Mesendoderm (in vitro differentiated cells): ENCODE data around the gene CHP2. TPM values are rescaled to one million over a fixed set of nuclear protein-coding genes. Genes with fewer than 3 reads are reported as not detected.

Source experiments
- DNase-seq: peaks from one replicate; pipeline ENCODE4 v3.0.0; 2013
- H2AK5ac ChIP-seq: 2 replicates; pipeline ENCODE4 v1.6.1; 2013; ENCODE audit warnings: low read length, inconsistent platforms
- H2BK120ac ChIP-seq: 2 replicates; pipeline ENCODE4 v1.6.1; 2013; ENCODE audit warnings: low read depth, mild to moderate bottlenecking, low read length, moderate library complexity, mixed read lengths
- H2BK15ac ChIP-seq: replicated peaks from 2 replicates; pipeline ENCODE4 v1.6.1; 2013; ENCODE audit warnings: low read depth, mild to moderate bottlenecking, moderate library complexity
- H2BK5ac ChIP-seq: 2 replicates; pipeline ENCODE4 v1.6.1; 2013; ENCODE audit warnings: low read length, inconsistent platforms
- H3K18ac ChIP-seq: 2 replicates; pipeline ENCODE4 v1.6.1; 2013; ENCODE audit warnings: mild to moderate bottlenecking, low read length, mixed read lengths
- H3K23ac ChIP-seq: one replicate; pipeline ENCODE4 v1.6.1; 2013; ENCODE audit warnings: low read length
- H3K27ac ChIP-seq: 2 replicates; pipeline ENCODE4 v1.5.1; 2013; ENCODE audit warnings: low read depth, mild to moderate bottlenecking, inconsistent platforms, low read length, moderate library complexity
- H3K27me3 ChIP-seq: 2 replicates; pipeline ENCODE4 v1.6.1; 2013; ENCODE audit warnings: low read length, control low read depth, mild to moderate bottlenecking, inconsistent platforms; ENCODE audit not compliant: insufficient read depth, poor library complexity
- H3K36me3 ChIP-seq: 2 replicates; pipeline ENCODE4 v1.6.1; 2013; ENCODE audit warnings: low read length, inconsistent platforms; ENCODE audit not compliant: control insufficient read depth, insufficient read depth
- H3K4ac ChIP-seq: one replicate; pipeline ENCODE4 v1.6.1; 2013; ENCODE audit warnings: low read depth, mild to moderate bottlenecking, low read length, moderate library complexity
- H3K4me1 ChIP-seq: 2 replicates; pipeline ENCODE4 v1.6.1; 2013; ENCODE audit warnings: low read depth, low read length, inconsistent platforms; ENCODE audit not compliant: control insufficient read depth
- H3K4me2 ChIP-seq: 2 replicates; pipeline ENCODE4 v1.6.1; 2013; ENCODE audit warnings: low read length
- H3K4me3 ChIP-seq: 2 replicates; pipeline ENCODE4 v1.5.1; 2013; ENCODE audit warnings: mild to moderate bottlenecking, low read length
- H3K56ac ChIP-seq: one replicate; pipeline ENCODE4 v1.6.1; 2013; ENCODE audit warnings: low read length
- H3K79me1 ChIP-seq: 2 replicates; pipeline ENCODE4 v1.6.1; 2013; ENCODE audit warnings: low read length, inconsistent platforms
- H3K79me2 ChIP-seq: 2 replicates; pipeline ENCODE4 v1.6.1; 2013; ENCODE audit warnings: mild to moderate bottlenecking, low read length; ENCODE audit not compliant: control insufficient read depth, insufficient read depth
- H3K9ac ChIP-seq: 2 replicates; pipeline ENCODE4 v1.6.1; 2013; ENCODE audit warnings: low read length, inconsistent platforms
- H4K5ac ChIP-seq: one replicate; pipeline ENCODE4 v1.6.1; 2013; ENCODE audit warnings: low read length
- H4K8ac ChIP-seq: one replicate; pipeline ENCODE4 v1.6.1; 2013; ENCODE audit warnings: low read depth, mild to moderate bottlenecking, control low read depth, low read length, moderate library complexity
- WGBS: extraction: QIAGEN DNeasy Blood & Tissue Kit; methylation state at CpG from one replicate; pipeline ENCODE4 v1.1.7; 2013; ENCODE audit warnings: low lambda C conversion rate, missing lambda C conversion rate; ENCODE audit not compliant: insufficient coverage; ENCODE audit errors: extremely low coverage; 5-methylcytosine and 5-hydroxymethylcytosine counted together
- polyA plus RNA-seq, 2 experiments: library from polyadenylated mRNA; stranded (reverse); fragments of 200-250 nt; gene quantifications; one replicate each; pipeline ENCODE4 v1.2.3, GENCODE V29; 2013

Gene CHP2
- polyA plus RNA-seq (2013, experiment 1 of 2) = 0.04 TPM
- polyA plus RNA-seq (2013, experiment 2 of 2) = 0.08 TPM

DNA sequence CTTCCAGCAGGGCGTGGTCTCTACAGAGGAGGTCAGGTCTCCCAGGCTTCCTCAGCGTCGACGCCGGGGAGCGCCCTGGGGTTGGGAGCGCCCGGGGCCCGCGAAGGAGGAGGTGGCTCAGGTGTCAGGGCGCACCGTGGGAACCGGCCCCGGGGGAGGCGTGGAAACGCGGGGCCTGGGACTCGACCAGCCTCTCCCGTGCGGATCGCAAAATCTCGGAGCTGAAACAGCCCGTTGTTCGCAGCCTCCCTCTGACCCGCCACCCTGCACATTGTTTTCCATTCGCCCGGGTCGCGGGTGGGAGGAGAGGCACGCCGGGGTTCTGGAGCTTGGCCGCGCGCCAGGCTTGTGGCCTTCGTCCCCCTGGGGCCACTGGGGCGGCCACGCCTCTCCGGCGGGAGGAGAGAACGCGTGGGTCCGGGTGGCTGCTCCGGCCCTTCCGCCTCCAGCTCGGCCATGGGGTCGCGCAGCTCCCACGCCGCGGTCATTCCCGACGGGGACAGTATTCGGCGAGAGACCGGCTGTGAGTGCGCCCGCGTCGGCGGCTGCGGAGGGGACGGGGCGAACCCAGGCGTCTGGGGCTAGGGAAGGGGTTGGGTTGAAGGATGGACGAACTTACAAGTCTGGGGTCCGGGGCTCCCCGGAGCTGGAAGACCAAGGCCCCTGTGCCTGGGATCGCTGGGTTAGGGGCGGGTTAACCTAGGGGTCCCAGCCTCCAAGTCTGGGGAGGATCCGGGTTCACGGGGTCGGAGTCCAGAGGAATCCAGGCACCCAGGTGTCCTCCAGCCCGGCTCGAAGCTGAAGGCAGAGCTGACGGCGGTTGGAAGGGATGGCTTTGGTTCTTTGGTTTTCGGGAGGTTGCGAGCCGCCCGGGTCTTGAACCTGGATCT is at the start of gene CHP2:
CHP2 (plus strand) TSS at position 433 of the 890 bp plus-strand sequence; CDS start at position 457, 24 bp downstream.
- Histone ChIP-seq H3K27ac (no peak within 1 kb of the TSS), H3K4me3 (no peak within 1 kb of the TSS), H3K79me1 (no peaks in the 10 kb centered on the region), H2BK5ac (no peak within 1 kb of the TSS), H3K36me3 (no peaks in the 10 kb centered on the region), H4K8ac (no peak within 1 kb of the TSS), H3K4me2 (peak within 1 kb of the TSS; percentile 13), H3K79me2 (no peaks in the 10 kb centered on the region), H3K9ac (peak within 1 kb of the TSS; percentile 36), H3K4me1 (no peaks in the 10 kb centered on the region), H3K56ac (peak within 1 kb of the TSS; percentile 25), H3K4ac (no peak within 1 kb of the TSS), H3K27me3 (peaks cover 9% of the 10 kb centered on the region), H3K23ac (no peak within 1 kb of the TSS), H2BK120ac (no peak within 1 kb of the TSS), H2BK15ac (no peak within 1 kb of the TSS), H2AK5ac (no peak within 1 kb of the TSS), H3K18ac (no peak within 1 kb of the TSS), H4K5ac (no peak within 1 kb of the TSS)
- no CpG with 5 or more reads among the region's 80 CpGs for WGBS
- DNase-seq = peak; percentile 6

DNA sequence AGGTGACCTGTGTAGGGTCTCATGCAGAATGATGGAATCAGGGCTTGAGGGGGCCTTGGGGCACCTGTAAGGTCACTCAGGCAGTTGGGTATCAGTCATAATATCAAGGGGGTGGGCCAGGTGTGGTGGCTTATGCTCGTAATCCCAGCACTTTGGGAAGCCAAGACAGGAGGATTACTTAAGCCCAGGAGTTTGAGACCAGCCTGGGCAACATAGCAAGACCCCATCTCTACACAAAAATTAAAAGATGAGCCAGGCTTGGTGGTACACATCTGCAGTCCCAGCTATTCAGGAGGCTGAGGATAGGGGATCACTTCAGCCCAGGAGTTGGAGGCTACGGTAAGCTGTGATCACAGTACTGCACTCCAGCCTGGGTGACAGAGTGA is 49.3 kb upstream of the CHP2 start:
- Histone ChIP-seq H3K4ac (no peak overlapping the region), H2BK5ac (no peak overlapping the region), H3K23ac (no peak overlapping the region), H3K27me3 (no peaks in the 10 kb centered on the region), H2BK120ac (no peak overlapping the region), H3K4me1 (no peaks in the 10 kb centered on the region), H2AK5ac (no peak overlapping the region), H4K8ac (no peak overlapping the region), H2BK15ac (no peak overlapping the region), H3K79me2 (no peaks in the 10 kb centered on the region), H3K56ac (no peak overlapping the region), H4K5ac (no peak overlapping the region), H3K36me3 (no peaks in the 10 kb centered on the region), H3K18ac (no peak overlapping the region), H3K9ac (no peak overlapping the region), H3K4me2 (no peak overlapping the region), H3K27ac (no peak overlapping the region), H3K4me3 (no peak overlapping the region), H3K79me1 (no peaks in the 10 kb centered on the region)
- no CpG with 5 or more reads among the region's 2 CpGs for WGBS
- no peak for DNase-seq

DNA sequence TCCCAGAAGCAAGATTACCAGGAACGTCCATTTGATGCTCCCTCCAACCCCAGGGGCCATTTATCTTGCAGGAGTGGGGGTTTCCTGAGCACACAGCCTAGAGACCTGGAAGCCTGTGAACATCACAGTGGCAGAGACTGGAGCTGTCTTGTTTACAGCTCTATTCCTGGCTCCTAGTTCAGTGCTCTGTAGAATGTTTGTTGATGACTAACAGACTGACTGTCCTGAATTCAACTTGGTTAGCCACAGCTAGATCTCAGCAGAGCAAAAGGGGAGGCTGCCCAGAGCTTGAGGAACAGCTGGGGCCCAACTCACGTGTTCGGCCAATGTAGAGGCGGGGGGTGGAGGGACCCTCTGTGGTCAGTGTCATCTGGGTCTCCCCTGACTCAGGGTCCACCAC is 48.4 kb upstream of the CHP2 start:
- H3K36me3 ChIP-seq = no peaks in the 10 kb centered on the region
- H3K27me3 ChIP-seq = no peaks in the 10 kb centered on the region
- H3K9ac ChIP-seq = no peak overlapping the region
- no peaks in the 10 kb centered on the region for H3K79me2 ChIP-seq
- H2BK5ac ChIP-seq = no peak overlapping the region
- H3K18ac ChIP-seq = no peak overlapping the region
- H3K23ac ChIP-seq = no peak overlapping the region
- no peak overlapping the region for H3K56ac ChIP-seq
- H2BK120ac ChIP-seq = no peak overlapping the region
- H3K4ac ChIP-seq = no peak overlapping the region
- WGBS = no CpG with 5 or more reads among the region's 4 CpGs
- no peak overlapping the region for H2BK15ac ChIP-seq
- H3K4me3 ChIP-seq = no peak overlapping the region
- no peak overlapping the region for H4K8ac ChIP-seq
- no peak overlapping the region for H2AK5ac ChIP-seq
- H3K79me1 ChIP-seq = no peaks in the 10 kb centered on the region
- no peaks in the 10 kb centered on the region for H3K4me1 ChIP-seq
- H3K4me2 ChIP-seq = no peak overlapping the region
- no peak overlapping the region for H4K5ac ChIP-seq
- H3K27ac ChIP-seq = no peak overlapping the region
- DNase-seq = no peak

DNA sequence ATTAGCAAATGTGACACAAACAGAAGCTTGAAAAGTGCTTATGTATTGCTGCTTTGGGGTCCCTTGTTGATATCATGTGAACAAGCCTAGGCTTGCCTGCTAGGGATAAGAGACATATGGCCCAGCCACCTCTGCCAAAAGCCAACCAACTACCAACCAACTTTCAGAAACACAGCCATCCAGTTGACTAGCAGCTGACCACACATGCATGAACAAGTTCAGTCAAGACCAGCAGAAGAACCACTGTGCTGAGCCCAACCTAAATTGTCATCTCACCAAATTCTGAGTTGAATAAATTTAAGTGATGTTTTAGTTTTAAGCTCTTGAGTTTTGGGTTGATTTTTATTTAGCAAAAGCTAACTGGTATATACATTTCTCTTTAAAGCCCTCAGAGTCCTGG is 45.3 kb upstream of the CHP2 start:
- Histone ChIP-seq H3K56ac (no peak overlapping the region), H3K9ac (no peak overlapping the region), H3K23ac (no peak overlapping the region), H2BK120ac (no peak overlapping the region), H4K5ac (no peak overlapping the region), H3K4ac (no peak overlapping the region), H3K27me3 (peaks cover 11% of the 10 kb centered on the region), H3K4me2 (no peak overlapping the region), H4K8ac (no peak overlapping the region), H2AK5ac (no peak overlapping the region), H3K27ac (no peak overlapping the region), H3K79me1 (no peaks in the 10 kb centered on the region), H3K4me3 (no peak overlapping the region), H2BK5ac (no peak overlapping the region), H3K18ac (no peak overlapping the region), H3K36me3 (no peaks in the 10 kb centered on the region), H3K79me2 (no peaks in the 10 kb centered on the region), H2BK15ac (no peak overlapping the region), H3K4me1 (no peaks in the 10 kb centered on the region)
- DNase-seq = no peak

DNA sequence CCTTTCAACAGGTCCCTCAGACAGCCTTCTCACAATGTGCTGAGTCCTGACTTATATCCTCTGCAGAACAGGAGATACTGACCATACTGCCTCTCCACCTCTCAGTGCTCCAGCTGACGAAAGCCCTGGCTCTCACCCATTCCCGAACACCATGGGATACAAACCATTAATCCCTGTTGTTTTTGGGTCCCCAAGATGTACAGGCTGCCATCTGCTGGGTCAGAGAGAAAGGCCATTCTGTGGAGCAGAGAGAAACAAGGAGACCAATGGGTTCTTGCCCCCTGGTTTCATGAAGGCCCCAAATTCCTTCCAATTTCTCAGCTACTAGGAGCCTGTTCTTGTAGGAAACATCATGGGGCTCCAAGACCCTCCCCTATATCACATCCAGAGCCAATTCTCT is 44.8 kb upstream of the CHP2 start:
- WGBS = no CpG with 5 or more reads among the region's 2 CpGs
- Histone ChIP-seq H3K4me1 (no peaks in the 10 kb centered on the region), H4K8ac (no peak overlapping the region)

DNA sequence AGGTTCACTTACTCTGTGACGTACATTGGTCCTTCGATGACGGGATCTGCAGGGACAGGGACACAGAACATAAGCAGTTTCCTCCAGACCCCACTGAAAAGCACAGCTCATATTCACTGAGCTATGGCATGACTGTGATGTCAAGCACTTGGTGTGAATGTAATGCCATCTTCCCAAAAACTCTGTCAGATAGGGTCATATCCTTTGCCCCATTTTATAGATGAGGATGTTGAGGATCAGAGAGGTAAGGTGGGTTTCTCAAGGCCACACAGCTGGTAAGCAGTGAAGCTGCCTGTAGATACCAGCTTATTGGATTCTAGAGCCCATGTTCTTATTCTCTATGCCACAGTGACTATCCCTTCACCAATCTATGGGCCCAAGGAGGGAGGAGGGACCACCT is 44.3 kb upstream of the CHP2 start:
- Histone ChIP-seq H3K18ac (no peak overlapping the region), H2BK120ac (no peak overlapping the region), H3K23ac (no peak overlapping the region), H3K79me1 (no peaks in the 10 kb centered on the region), H2BK15ac (no peak overlapping the region), H3K79me2 (no peaks in the 10 kb centered on the region), H2BK5ac (no peak overlapping the region), H3K4ac (no peak overlapping the region), H2AK5ac (no peak overlapping the region), H3K4me1 (no peaks in the 10 kb centered on the region), H3K36me3 (no peaks in the 10 kb centered on the region), H3K27ac (no peak overlapping the region), H3K4me3 (no peak overlapping the region), H3K4me2 (no peak overlapping the region), H4K5ac (no peak overlapping the region), H3K27me3 (peaks cover 11% of the 10 kb centered on the region), H3K56ac (no peak overlapping the region), H3K9ac (no peak overlapping the region), H4K8ac (no peak overlapping the region)
- WGBS = no CpG with 5 or more reads among the region's 3 CpGs
- DNase-seq = no peak

More for the DNA sequence above, 44.8 kb upstream of the CHP2 start:
- no peak for DNase-seq
- Histone ChIP-seq H3K56ac (no peak overlapping the region), H3K4ac (no peak overlapping the region), H3K9ac (no peak overlapping the region), H2BK15ac (no peak overlapping the region), H3K27me3 (peaks cover 11% of the 10 kb centered on the region), H4K5ac (no peak overlapping the region), H2BK120ac (no peak overlapping the region), H3K79me1 (no peaks in the 10 kb centered on the region), H3K36me3 (no peaks in the 10 kb centered on the region), H3K23ac (no peak overlapping the region), H3K18ac (no peak overlapping the region), H2AK5ac (no peak overlapping the region), H2BK5ac (no peak overlapping the region), H3K4me2 (no peak overlapping the region), H3K27ac (no peak overlapping the region), H3K4me3 (no peak overlapping the region), H3K79me2 (no peaks in the 10 kb centered on the region)
